H1 (cell line): ENCODE measurements around the gene RHEB. TPM values are rescaled to one million over a fixed set of nuclear protein-coding genes. Genes with fewer than 3 reads are reported as not detected.
A peak's percentile ranks its signal among the peaks of the same experiment; 100 is the strongest.

ENCODE experiments used
- CTCF ChIA-PET: fragments of 300-600 bp; sonication (Branson Sonifier 250); formaldehyde crosslinking; loops from one replicate; lab custom pipeline; 2021; ENCODE audit not compliant: partially characterized antibody; lab: Charles Lee
- POLR2A ChIA-PET: fragments of 300-600 bp; sonication (Branson Sonifier 250); formaldehyde crosslinking; loops from one replicate; lab custom pipeline; 2021; ENCODE audit warnings: inconsistent platforms; ENCODE audit not compliant: partially characterized antibody; lab: Charles Lee
- DNase-seq, 2 experiments: peaks; one replicate each; pipeline versions ENCODE4 v3.0.0 to v3.0.0-alpha.2; 2010 to 2022; ENCODE audit warnings: low spot score in 2 of 2, low read depth in 1 of 2, mixed read lengths in 1 of 2
- FAIRE-seq: peaks from 2 replicates; lab custom pipeline; 2011; peaks lifted over from hg19 to GRCh38; lab: Jason Lieb, UNC
- H2AFZ ChIP-seq: 2 replicates; pipeline ENCODE4 v1.8.1; 2012; ENCODE audit warnings: low read length, inconsistent platforms
- H2AK5ac ChIP-seq: 2 replicates; pipeline ENCODE4 v1.6.1; 2013; ENCODE audit warnings: low read depth, low read length
- H2BK120ac ChIP-seq: replicated peaks from 2 replicates; pipeline ENCODE3; 2013; ENCODE audit warnings: low read depth, low read length, inconsistent platforms
- H2BK12ac ChIP-seq: 2 replicates; pipeline ENCODE4 v1.6.1; 2013; ENCODE audit warnings: low read depth, low read length
- H2BK15ac ChIP-seq: 2 replicates; pipeline ENCODE4 v1.6.1; 2013; ENCODE audit warnings: low read length
- H2BK20ac ChIP-seq: 2 replicates; pipeline ENCODE4 v1.6.1; 2013; ENCODE audit warnings: low read length
- H2BK5ac ChIP-seq: 2 replicates; pipeline ENCODE4 v1.6.1; 2013; ENCODE audit warnings: low read depth, low read length
- H3K14ac ChIP-seq: 2 replicates; pipeline ENCODE4 v1.6.1; 2013; ENCODE audit warnings: inconsistent platforms; ENCODE audit not compliant: insufficient read length
- H3K18ac ChIP-seq: 2 replicates; pipeline ENCODE4 v1.6.1; 2013; ENCODE audit warnings: low read length; ENCODE audit errors: extremely low read depth
- H3K23ac ChIP-seq: 2 replicates; pipeline ENCODE4 v1.6.1; 2013; ENCODE audit warnings: inconsistent platforms; ENCODE audit not compliant: insufficient read length
- H3K23me2 ChIP-seq: 2 replicates; pipeline ENCODE4 v1.6.1; 2013; ENCODE audit warnings: low read depth, low read length
- H3K27ac ChIP-seq: 2 replicates; pipeline ENCODE4 v1.6.1; 2011; ENCODE audit warnings: low read depth, low read length, inconsistent platforms
- H3K27me3 ChIP-seq, 4 experiments: replicated peaks in 1 of 4; 1 replicate in 1 of 4; 2 replicates in 3 of 4; pipeline versions ENCODE4 v1.6.1 to v1.8.1; 2011 to 2013; ENCODE audit warnings: low read length in 3 of 4, mild to moderate bottlenecking in 3 of 4, inconsistent platforms in 2 of 4, mixed read lengths in 2 of 4, moderate library complexity in 1 of 4; ENCODE audit not compliant: control insufficient read depth in 3 of 4, insufficient read depth in 3 of 4; ENCODE audit errors: extremely low read depth in 1 of 4
- H3K36me3 ChIP-seq, 4 experiments: 2 replicates each; pipeline versions ENCODE4 v1.6.1 to v1.8.1; 2011 to 2013; ENCODE audit warnings: mild to moderate bottlenecking in 4 of 4, low read length in 3 of 4, moderate library complexity in 2 of 4, control low read depth in 1 of 4, inconsistent platforms in 1 of 4; ENCODE audit not compliant: insufficient read depth in 4 of 4, control insufficient read depth in 2 of 4
- H3K4ac ChIP-seq: replicated peaks from 2 replicates; pipeline ENCODE3; 2013; ENCODE audit warnings: low read length, low read depth, mixed read lengths, inconsistent platforms; ENCODE audit not compliant: insufficient read length
- H3K4me1 ChIP-seq, 4 experiments: replicated peaks in 1 of 4; 1 replicate in 1 of 4; 2 replicates in 3 of 4; pipeline versions ENCODE4 v1.6.1 to v1.8.1; 2011 to 2013; ENCODE audit warnings: low read length in 3 of 4, inconsistent platforms in 2 of 4, mixed read lengths in 1 of 4; ENCODE audit not compliant: insufficient read depth in 4 of 4, control insufficient read depth in 3 of 4
- H3K4me2 ChIP-seq, 2 experiments: 2 replicates each; pipeline versions ENCODE4 v1.6.1 to v1.8.1; 2011 to 2013; ENCODE audit warnings: low read depth in 2 of 2, low read length in 2 of 2, control low read depth in 1 of 2, inconsistent platforms in 1 of 2, mild to moderate bottlenecking in 1 of 2; ENCODE audit not compliant: insufficient read depth in 1 of 2
- H3K4me3 ChIP-seq, 4 experiments: fragments of 200-600, 300-600 bp in 1 of 4; sonication (generic), shearing (Covaris generic), sonication (Bioruptor Twin) in 1 of 4; 2 replicates each; pipeline versions ENCODE4 v1.5.1 to v1.8.1; 2011 to 2016; ENCODE audit warnings: low read length in 4 of 4, low read depth in 3 of 4, control low read depth in 2 of 4, inconsistent platforms in 2 of 4, mild to moderate bottlenecking in 2 of 4, mixed read lengths in 1 of 4, moderate library complexity in 1 of 4; ENCODE audit not compliant: insufficient read depth in 2 of 4; ENCODE audit errors: extremely low read depth in 1 of 4
- H3K56ac ChIP-seq: replicated peaks from 2 replicates; pipeline ENCODE3; 2013; ENCODE audit warnings: low read depth, mild to moderate bottlenecking, mixed read lengths, low read length, inconsistent platforms; ENCODE audit not compliant: insufficient read length
- H3K79me1 ChIP-seq: 2 replicates; pipeline ENCODE4 v1.6.1; 2013; ENCODE audit warnings: low read depth, low read length, control low read depth
- H3K79me2 ChIP-seq, 2 experiments: 2 replicates each; pipeline versions ENCODE4 v1.6.1 to v1.8.1; 2012 to 2013; ENCODE audit warnings: low read length in 2 of 2, mild to moderate bottlenecking in 2 of 2, inconsistent platforms in 1 of 2; ENCODE audit not compliant: insufficient read depth in 2 of 2, control insufficient read depth in 1 of 2
- H3K9ac ChIP-seq, 4 experiments: replicated peaks in 1 of 4; 1 replicate in 1 of 4; 2 replicates in 3 of 4; pipeline versions ENCODE4 v1.6.1 to v1.8.1; 2011 to 2013; ENCODE audit warnings: low read depth in 3 of 4, low read length in 3 of 4, control low read depth in 2 of 4, mild to moderate bottlenecking in 2 of 4, moderate library complexity in 2 of 4, inconsistent platforms in 1 of 4; ENCODE audit errors: extremely low read depth in 1 of 4
- H3K9me3 ChIP-seq, 2 experiments: 2 replicates each; pipeline versions ENCODE4 v1.6.1 to v1.8.1; 2012 to 2013; ENCODE audit warnings: mild to moderate bottlenecking in 2 of 2, moderate library complexity in 2 of 2, control low read depth in 1 of 2, inconsistent platforms in 1 of 2, low read depth in 1 of 2, low read length in 1 of 2, mixed read lengths in 1 of 2; ENCODE audit not compliant: insufficient read depth in 2 of 2
- H4K20me1 ChIP-seq, 2 experiments: replicated peaks in 1 of 2; 2 replicates each; pipeline versions ENCODE3 to v1.8.1; 2011 to 2013; ENCODE audit warnings: inconsistent platforms in 2 of 2, low read length in 2 of 2, mild to moderate bottlenecking in 1 of 2; ENCODE audit not compliant: insufficient read depth in 2 of 2, control insufficient read depth in 1 of 2
- H4K5ac ChIP-seq: 2 replicates; pipeline ENCODE4 v1.6.1; 2013; ENCODE audit warnings: low read length, low read depth, mixed read lengths, inconsistent platforms; ENCODE audit not compliant: insufficient read length
- H4K8ac ChIP-seq: 2 replicates; pipeline ENCODE4 v1.8.0; 2013; ENCODE audit warnings: mild to moderate bottlenecking, moderate library complexity, low read length, inconsistent platforms; ENCODE audit not compliant: insufficient read depth; ENCODE audit errors: extremely low read depth
- H4K91ac ChIP-seq: replicated peaks from 2 replicates; pipeline ENCODE3; 2013; ENCODE audit warnings: low read length, mixed read lengths, inconsistent platforms; ENCODE audit not compliant: insufficient read length
- KDM4A ChIP-seq: IDR thresholded peaks from one replicate; pipeline ENCODE4 v1.7.1; 2012; ENCODE audit warnings: low read depth, mild to moderate bottlenecking, moderate library complexity, low read length, inconsistent platforms; ENCODE audit not compliant: severe bottlenecking
- TEAD4 ChIP-seq: IDR thresholded peaks from 2 replicates; pipeline ENCODE4 v1.6.1; 2012; ENCODE audit warnings: low read depth, low read length, inconsistent platforms, mixed read lengths
- WGBS, 2 experiments: shearing (Covaris generic) in 1 of 2; methylation state at CpG; one replicate each; pipeline versions ENCODE4 v1.1.6 to v1.1.7; 2013 to 2015; ENCODE audit warnings: low lambda C conversion rate in 2 of 2, mixed read lengths in 2 of 2, inconsistent platforms in 1 of 2, low coverage in 1 of 2, missing lambda C conversion rate in 1 of 2; ENCODE audit not compliant: insufficient replicate concordance in 2 of 2, insufficient coverage in 1 of 2, insufficient read length in 1 of 2; ENCODE audit errors: extremely low coverage in 1 of 2, missing lambda C conversion rate in 1 of 2; 5-methylcytosine and 5-hydroxymethylcytosine counted together
- polyA plus RNA-seq, 7 experiments: library from polyadenylated mRNA; depleted of rRNA in 3 of 7; stranded (reverse) in 5 of 7; unstranded in 2 of 7; fragments of >200 nt in 5 of 7; fragments of 200-250 nt in 2 of 7; gene quantifications; 1 replicate in 5 of 7; 2 replicates in 1 of 7; 4 replicates in 1 of 7; pipeline versions ENCODE4 v1.2.1 to v1.2.3, GENCODE V29; 2011 to 2013; ENCODE audit warnings: missing spikeins in 2 of 7, mixed read lengths in 2 of 7
- total RNA-seq: library from RNA; stranded (reverse); fragmentation: NEBNext Ultra II Directional; extraction: Animal tissue kit (Norgen Biotek cat#: 25700); gene quantifications from 2 replicates; pipeline ENCODE4 v1.2.1, GENCODE V29; 2021

Gene RHEB
- total and polyA plus RNA-seq, 2 of the 8 experiments (the other 6 are each of a cell fraction or from before 2014, with no cell fraction given) = 60.8 to 132 TPM

- peak overlapping the region; percentile 92; the same call in 1 of the 2 replicates for H2BK12ac ChIP-seq
- H3K4me1 ChIP-seq = peaks cover 0 to 17% (median 6%) of the 10 kb centered on the region in 4 experiments; a peak in 6 of 7 replicates
- no peaks in the 10 kb centered on the region for H3K79me2 ChIP-seq
- no peaks in the 10 kb centered on the region for H3K36me3 ChIP-seq
- no peak overlapping the region for H3K27ac ChIP-seq
- DNase-seq (no peak), FAIRE-seq (no peak)
- no peak overlapping the region for H2AK5ac ChIP-seq
- H3K14ac ChIP-seq = no peak overlapping the region
- TF ChIP-seq KDM4A (no peak), TEAD4 (peak; percentile 36; the same call in 1 of the 2 replicates)
- peak overlapping the region; percentile 79 to 84 for H3K4me2 ChIP-seq
- no peak overlapping the region for H4K91ac ChIP-seq
- peaks cover 8% of the 10 kb centered on the region; the same call in 1 of the 2 replicates for H3K23me2 ChIP-seq
- H2BK120ac ChIP-seq = peak overlapping the region; percentile 21
- H3K23ac ChIP-seq = no peak overlapping the region
- CTCF ChIA-PET = interaction anchor here (1.2 to 4.2 kb wide), 8 partner anchors 9 to 87 kb away, joined by 3 to 24 read pairs (median 5); no protein-coding TSS in a partner anchor
- H4K8ac ChIP-seq = no peak overlapping the region
- H2AFZ ChIP-seq = no peak overlapping the region
- peaks cover 0 to 7% (median 6%) of the 10 kb centered on the region in 4 experiments; a peak in 4 of 7 replicates for H3K27me3 ChIP-seq
- peak overlapping the region; percentile 88 for H2BK15ac ChIP-seq
- H2BK5ac ChIP-seq = no peak overlapping the region
- H3K18ac ChIP-seq = peak overlapping the region; percentile 51; the same call in 1 of the 2 replicates
- H4K5ac ChIP-seq = no peak overlapping the region
- whole genome bisulfite sequencing, 2 experiments = 91% methylated on average over 17 of the region's 17 CpGs; no CpG with 5 or more reads in 1 of the 2 experiments
- peak overlapping the region; percentile 37 to 66 (median 57); a peak in 6 of 8 replicates for H3K4me3 ChIP-seq
- no peak overlapping the region for H3K9ac ChIP-seq
- H3K9me3 ChIP-seq = no peaks in the 10 kb centered on the region
- H2BK20ac ChIP-seq = no peak overlapping the region
- POLR2A ChIA-PET = interaction anchor here (0.9 to 2.1 kb wide), 2 partner anchors 9 to 10 kb away, joined by 3 to 8 read pairs; no protein-coding TSS in a partner anchor
- no peak overlapping the region for H3K56ac ChIP-seq
- no peaks in the 10 kb centered on the region for H3K79me1 ChIP-seq
- H4K20me1 ChIP-seq = no peaks in the 10 kb centered on the region
- H3K4ac ChIP-seq = peak overlapping the region; percentile 34
These were observed 80.7 kb downstream of the RHEB start for GRCh38 chr7:151438864-151439601.
